Activated naive CD4-positive, alpha-beta T cell treated with anti-CD3 and anti-CD28 coated beads, Interleukin-2, amount 10 ng/mL, durations not matched to agents 7 days and 5 days (primary cell): ENCODE data around the gene TOMM22.
A peak's percentile ranks its signal among the peaks of the same experiment; 100 is the strongest.

Source experiments
- CTCF ChIA-PET: fragments of 350-600 bp; sonication (Branson Sonifier 250); formaldehyde crosslinking; loops from one replicate; lab custom pipeline; 2021; ENCODE audit warnings: antibody characterized with exemption; lab: Charles Lee
- DNase-seq: peaks from one replicate; pipeline ENCODE4 v3.0.0-alpha.2; 2020
- H3K27ac Mint-ChIP-seq: one replicate; pipeline ENCODE4 v1.8.0; 2021; ENCODE audit warnings: mild to moderate bottlenecking, moderate library complexity, mixed read lengths
- H3K27me3 Mint-ChIP-seq: one replicate; pipeline ENCODE4 v1.8.0; 2021; ENCODE audit warnings: mild to moderate bottlenecking, mixed read lengths
- H3K36me3 Mint-ChIP-seq: one replicate; pipeline ENCODE4 v1.8.0; 2021; ENCODE audit warnings: mixed read lengths
- H3K4me1 Mint-ChIP-seq: one replicate; pipeline ENCODE4 v1.8.0; 2021; ENCODE audit warnings: mixed read lengths
- H3K4me3 Mint-ChIP-seq: one replicate; pipeline ENCODE4 v1.8.0; 2021; ENCODE audit warnings: mild to moderate bottlenecking, moderate library complexity, mixed read lengths
- H3K9me3 Mint-ChIP-seq: one replicate; pipeline ENCODE4 v1.8.0; 2021; ENCODE audit warnings: mixed read lengths

TOMM22 gene

GRCh38 chr22:38727530-38728451, 46.0 kb downstream of the TOMM22 start:
- H3K4me3 Mint-ChIP-seq = no peak overlapping the region
- CTCF ChIA-PET = no interaction called here
- H3K9me3 Mint-ChIP-seq = no peaks in the 10 kb centered on the region
- H3K36me3 Mint-ChIP-seq = peaks cover 74% of the 10 kb centered on the region
- H3K27me3 Mint-ChIP-seq = peaks cover 5% of the 10 kb centered on the region
- peak; percentile 18 for DNase-seq
- H3K27ac Mint-ChIP-seq = peak overlapping the region; percentile 67
- peaks cover 3% of the 10 kb centered on the region for H3K4me1 Mint-ChIP-seq

GRCh38 chr22:38728871-38729796, 47.4 kb downstream of the TOMM22 start:
- DNase-seq = peak; percentile 19
- Mint-ChIP-seq H3K27me3 (peaks cover 10% of the 10 kb centered on the region), H3K9me3 (no peaks in the 10 kb centered on the region), H3K4me1 (peaks cover 11% of the 10 kb centered on the region), H3K36me3 (peaks cover 69% of the 10 kb centered on the region), H3K4me3 (no peak overlapping the region), H3K27ac (peak overlapping the region; percentile 67)
- CTCF ChIA-PET = interaction anchor here (1.1 kb wide), 1 partner anchor 22 kb away, joined by 3 read pairs; no protein-coding TSS in a partner anchor

GRCh38 chr22:38729946-38730345, 48.2 kb downstream of the TOMM22 start:
- H3K4me3 Mint-ChIP-seq = no peak overlapping the region
- no peaks in the 10 kb centered on the region for H3K9me3 Mint-ChIP-seq
- H3K36me3 Mint-ChIP-seq = peaks cover 69% of the 10 kb centered on the region
- H3K27ac Mint-ChIP-seq = peak overlapping the region; percentile 81
- DNase-seq = peak; percentile 25
- CTCF ChIA-PET = no interaction called here
- peaks cover 17% of the 10 kb centered on the region for H3K4me1 Mint-ChIP-seq
- H3K27me3 Mint-ChIP-seq = peaks cover 10% of the 10 kb centered on the region

- peaks cover 68% of the 10 kb centered on the region for H3K36me3 Mint-ChIP-seq
- peaks cover 18% of the 10 kb centered on the region for H3K4me1 Mint-ChIP-seq
- no peak overlapping the region for H3K4me3 Mint-ChIP-seq
- DNase-seq = peak; percentile 25
- peaks cover 10% of the 10 kb centered on the region for H3K27me3 Mint-ChIP-seq
- H3K9me3 Mint-ChIP-seq = no peaks in the 10 kb centered on the region
- peak overlapping the region; percentile 81 for H3K27ac Mint-ChIP-seq
- CTCF ChIA-PET = interaction anchor here (1.2 kb wide), 1 partner anchor 137 kb away, joined by 3 read pairs; no protein-coding TSS in a partner anchor
Measured at GRCh38 chr22:38730411-38730871, 48.7 kb downstream of the TOMM22 start.

GRCh38 chr22:38731703-38732161, 50.0 kb downstream of the TOMM22 start:
- H3K27me3 Mint-ChIP-seq = peaks cover 10% of the 10 kb centered on the region
- DNase-seq = no peak
- no peaks in the 10 kb centered on the region for H3K9me3 Mint-ChIP-seq
- CTCF ChIA-PET = interaction anchor here (1.5 kb wide), 1 partner anchor 9 kb away, joined by 5 read pairs; no protein-coding TSS in a partner anchor
- peak overlapping the region; percentile 85 for H3K27ac Mint-ChIP-seq
- peak overlapping the region; percentile 23 for H3K4me3 Mint-ChIP-seq
- H3K36me3 Mint-ChIP-seq = peaks cover 71% of the 10 kb centered on the region
- peaks cover 27% of the 10 kb centered on the region for H3K4me1 Mint-ChIP-seq

GRCh38 chr22:38732251-38732815, 50.6 kb downstream of the TOMM22 start:
- DNase-seq = no peak
- CTCF ChIA-PET = interaction anchor here (1.0 to 1.5 kb wide), 2 partner anchors 10 to 14 kb away, joined by 3 to 5 read pairs; no protein-coding TSS in a partner anchor
- Mint-ChIP-seq H3K9me3 (no peaks in the 10 kb centered on the region), H3K27me3 (peaks cover 10% of the 10 kb centered on the region), H3K36me3 (peaks cover 72% of the 10 kb centered on the region), H3K4me1 (peaks cover 33% of the 10 kb centered on the region), H3K4me3 (peak overlapping the region; percentile 23), H3K27ac (peak overlapping the region; percentile 85)

GRCh38 chr22:38733329-38733723, 51.6 kb downstream of the TOMM22 start:
- peak overlapping the region; percentile 18 for H3K4me3 Mint-ChIP-seq
- H3K9me3 Mint-ChIP-seq = no peaks in the 10 kb centered on the region
- peak overlapping the region; percentile 84 for H3K27ac Mint-ChIP-seq
- CTCF ChIA-PET = interaction anchor here (0.6 to 1.7 kb wide), 7 partner anchors 10 to 35 kb away, joined by 3 to 6 read pairs (median 4); no protein-coding TSS in a partner anchor
- H3K4me1 Mint-ChIP-seq = peaks cover 42% of the 10 kb centered on the region
- H3K36me3 Mint-ChIP-seq = peaks cover 78% of the 10 kb centered on the region
- H3K27me3 Mint-ChIP-seq = peaks cover 10% of the 10 kb centered on the region
- DNase-seq = peak; percentile 67

- CTCF ChIA-PET = interaction anchor here (0.7 to 1.7 kb wide), 7 partner anchors 9 to 35 kb away, joined by 3 to 6 read pairs (median 4); no protein-coding TSS in a partner anchor
Measured at GRCh38 chr22:38733724-38734381, 52.1 kb downstream of the TOMM22 start.

GRCh38 chr22:38734421-38735100, 52.8 kb downstream of the TOMM22 start:
- peak; percentile 21 for DNase-seq
- H3K4me1 Mint-ChIP-seq = peaks cover 45% of the 10 kb centered on the region
- peaks cover 69% of the 10 kb centered on the region for H3K36me3 Mint-ChIP-seq

More at GRCh38 chr22:38733724-38734381, 52.1 kb downstream of the TOMM22 start:
- Mint-ChIP-seq H3K9me3 (no peaks in the 10 kb centered on the region), H3K27ac (peak overlapping the region; percentile 84), H3K27me3 (peaks cover 10% of the 10 kb centered on the region), H3K36me3 (peaks cover 75% of the 10 kb centered on the region), H3K4me1 (peaks cover 45% of the 10 kb centered on the region), H3K4me3 (no peak overlapping the region)
- peak; percentile 26 for DNase-seq

More at GRCh38 chr22:38734421-38735100, 52.8 kb downstream of the TOMM22 start:
- H3K4me3 Mint-ChIP-seq = peak overlapping the region; percentile 40
- H3K27me3 Mint-ChIP-seq = peaks cover 10% of the 10 kb centered on the region
- H3K9me3 Mint-ChIP-seq = no peaks in the 10 kb centered on the region
- peak overlapping the region; percentile 84 for H3K27ac Mint-ChIP-seq
- CTCF ChIA-PET = interaction anchor here (0.7 to 1.7 kb wide), 9 partner anchors 9 to 34 kb away, joined by 3 to 6 read pairs (median 4); no protein-coding TSS in a partner anchor
